Measurements from ENCODE around the gene TIAM2. TPM values are rescaled to one million over a fixed set of nuclear protein-coding genes. Genes with fewer than 3 reads are reported as not detected.

The TIAM2 gene
- total RNA-seq, 1 donor from 2014 or later = 18.1 TPM

- H3K27ac Mint-ChIP-seq = no peak overlapping the region
- no peaks in the 10 kb centered on the region for H3K9me3 Mint-ChIP-seq
- no peak for TF ChIP-seq CTCF (IDR thresholded peaks at IDR 0.05; ENCODE audit: unreplicated experiment)
- peaks cover 12% of the 10 kb centered on the region for H3K36me3 Mint-ChIP-seq
- peaks cover 13% of the 10 kb centered on the region for H3K4me1 Mint-ChIP-seq
- no peak for DNase-seq (ENCODE audit: low spot score in 2 of 2, unreplicated experiment in 2 of 2)
- H3K27me3 Mint-ChIP-seq (ENCODE audit: low read depth) = no peaks in the 10 kb centered on the region
- H3K4me3 Mint-ChIP-seq = no peak overlapping the region
Observed at GRCh38 chr6:155261111-155261900, 266.2 kb downstream of the TIAM2 start.

GRCh38 chr6:155262655-155263054, 267.5 kb downstream of the TIAM2 start:
- DNase-seq (ENCODE audit: low spot score in 2 of 2, unreplicated experiment in 2 of 2) = no peak
- Mint-ChIP-seq H3K27me3 (ENCODE audit: low read depth) (no peaks in the 10 kb centered on the region), H3K4me1 (peaks cover 13% of the 10 kb centered on the region), H3K36me3 (peaks cover 14% of the 10 kb centered on the region), H3K9me3 (no peaks in the 10 kb centered on the region), H3K27ac (peak overlapping the region; percentile 52), H3K4me3 (no peak overlapping the region)
- TF ChIP-seq CTCF (IDR thresholded peaks at IDR 0.05; ENCODE audit: unreplicated experiment) = no peak

GRCh38 chr6:155263373-155264063, 268.4 kb downstream of the TIAM2 start, which contains the start of gene CLDN20:
CLDN20 (plus strand) TSS chr6:155264013; CDS start chr6:155275720, 11,707 bp downstream.
- Mint-ChIP-seq H3K27ac (no peak within 1 kb of the TSS), H3K4me3 (no peak within 1 kb of the TSS)

GRCh38 chr6:155264693-155265320, 269.7 kb downstream of the TIAM2 start:
- Mint-ChIP-seq H3K27me3 (ENCODE audit: low read depth) (no peaks in the 10 kb centered on the region), H3K9me3 (no peaks in the 10 kb centered on the region), H3K27ac (no peak overlapping the region), H3K36me3 (peaks cover 12% of the 10 kb centered on the region), H3K4me1 (peaks cover 13% of the 10 kb centered on the region), H3K4me3 (no peak overlapping the region)
- DNase-seq (ENCODE audit: low spot score in 2 of 2, unreplicated experiment in 2 of 2) = no peak
- TF ChIP-seq CTCF (IDR thresholded peaks at IDR 0.05; ENCODE audit: unreplicated experiment) = no peak

More at GRCh38 chr6:155263373-155264063, 268.4 kb downstream of the TIAM2 start, which contains the start of gene CLDN20:
- no peak for DNase-seq (ENCODE audit: low spot score in 2 of 2, unreplicated experiment in 2 of 2)
- TF ChIP-seq CTCF (IDR thresholded peaks at IDR 0.05; ENCODE audit: unreplicated experiment) = no peak
- no peaks in the 10 kb centered on the region for H3K27me3 Mint-ChIP-seq (ENCODE audit: low read depth)
- H3K4me1 Mint-ChIP-seq = peaks cover 13% of the 10 kb centered on the region
- H3K36me3 Mint-ChIP-seq = peaks cover 12% of the 10 kb centered on the region
- H3K9me3 Mint-ChIP-seq = no peaks in the 10 kb centered on the region

- H3K27ac Mint-ChIP-seq = no peak overlapping the region
- peaks cover 12% of the 10 kb centered on the region for H3K36me3 Mint-ChIP-seq
- no peak overlapping the region for H3K4me3 Mint-ChIP-seq
- H3K27me3 Mint-ChIP-seq (ENCODE audit: low read depth) = no peaks in the 10 kb centered on the region
- no peaks in the 10 kb centered on the region for H3K9me3 Mint-ChIP-seq
- peaks cover 12% of the 10 kb centered on the region for H3K4me1 Mint-ChIP-seq
- no peak for DNase-seq (ENCODE audit: low spot score in 2 of 2, unreplicated experiment in 2 of 2)
- TF ChIP-seq CTCF (IDR thresholded peaks at IDR 0.05; ENCODE audit: unreplicated experiment) = no peak
Observed at GRCh38 chr6:155265843-155266535, 270.9 kb downstream of the TIAM2 start.

All from mesothelial cell of epicardium (in vitro differentiated cells).